A549 (cell line): ENCODE results near the gene CGREF1. TPM values are rescaled to one million over a fixed set of nuclear protein-coding genes. Genes with fewer than 3 reads are reported as not detected.

Experiments
- ATAC-seq, 2 experiments: fragments of 200-7000 bp in 1 of 2; fragments of >200 bp in 1 of 2; cut with Nextera tagmentation in 1 of 2; cut with Tn5 transposase in 1 of 2; 3 replicates each; pipeline versions ENCODE4 v1.8.0 to v1.9.1; 2018 to 2020; ENCODE audit warnings: mild to moderate bottlenecking in 1 of 2, moderate library complexity in 1 of 2
- CTCF ChIA-PET: fragments of 300-600 bp; sonication (Branson Sonifier 250); formaldehyde crosslinking; extraction: SDS; loops from one replicate; lab custom pipeline; 2021; ENCODE audit warnings: antibody characterized with exemption, inconsistent platforms; lab: Yijun Ruan, JAX
- POLR2A ChIA-PET: fragments of 350-600 bp; formaldehyde crosslinking; extraction: SDS; loops from one replicate; lab custom pipeline; 2021; ENCODE audit warnings: antibody characterized with exemption, inconsistent platforms; lab: Yijun Ruan, JAX
- DNase-seq, 2 experiments: peaks; one replicate each; pipeline versions ENCODE4 v3.0.0 to v3.0.0-alpha.2; 2011 to 2016; ENCODE audit warnings: low read depth in 1 of 2, low spot score in 1 of 2
- FAIRE-seq: peaks from 2 replicates; lab custom pipeline; 2011; peaks lifted over from hg19 to GRCh38; lab: Jason Lieb, UNC
- H3K27ac ChIP-seq, 2 experiments: fragments of >200 bp; sonication (Bioruptor Twin); formaldehyde crosslinking; 3 replicates each; pipeline ENCODE4 v1.5.1; 2016 to 2017
- H3K4me1 ChIP-seq: fragments of >200 bp; sonication (Bioruptor Twin); formaldehyde crosslinking; 3 replicates; pipeline ENCODE4 v1.6.1; 2016
- H3K4me2 ChIP-seq: fragments of >200 bp; sonication (Bioruptor Twin); formaldehyde crosslinking; 3 replicates; pipeline ENCODE4 v1.6.1; 2016
- H3K4me3 ChIP-seq: fragments of >200 bp; sonication (Bioruptor Twin); formaldehyde crosslinking; 3 replicates; pipeline ENCODE4 v1.5.1; 2016
- H3K9me3 ChIP-seq: fragments of >200 bp; sonication (Bioruptor Twin); formaldehyde crosslinking; 3 replicates; pipeline ENCODE4 v1.6.1; 2016
- CBX2 ChIP-seq: fragments of 200-600 bp; sonication (generic); IDR thresholded peaks from 2 replicates; pipeline ENCODE4 v1.6.1; 2016; ENCODE audit warnings: low read depth, mild to moderate bottlenecking, borderline replicate concordance
- CHD2 ChIP-seq: fragments of 150-350 bp; IDR thresholded peaks from 2 replicates; pipeline ENCODE4 v1.6.1; 2014; ENCODE audit warnings: low read length; ENCODE audit not compliant: partially characterized antibody
- CTCF ChIP-seq: fragments of >200 bp; sonication (Bioruptor Twin); formaldehyde crosslinking; IDR thresholded peaks from 3 replicates; pipeline ENCODE4 v1.5.1; 2016
- EHF ChIP-seq: fragments of 250-450 bp; sonication (Bioruptor Pico); IDR thresholded peaks from 2 replicates; pipeline ENCODE4 v1.5.0; 2020; ENCODE audit warnings: mild to moderate bottlenecking
- EHMT2 ChIP-seq: fragments of 200-600 bp; sonication (generic); IDR thresholded peaks from 2 replicates; pipeline ENCODE4 v1.6.1; 2016; ENCODE audit warnings: antibody characterized with exemption, low read depth, mild to moderate bottlenecking, moderate library complexity
- EP300 ChIP-seq, 2 experiments: fragments of >200 bp; sonication (Bioruptor Twin); formaldehyde crosslinking; IDR thresholded peaks; 2 replicates in 1 of 2; 3 replicates in 1 of 2; pipeline ENCODE4 v1.6.1; 2016 to 2017
- ESRRA ChIP-seq: fragments of 150-350 bp; IDR thresholded peaks from 2 replicates; pipeline ENCODE4 v1.6.1; 2014; ENCODE audit warnings: mild to moderate bottlenecking, low read length, borderline replicate concordance
- FOSB ChIP-seq: fragments of 250-450 bp; sonication (Bioruptor Pico); IDR thresholded peaks from 2 replicates; pipeline ENCODE4 v1.5.0; 2020; ENCODE audit warnings: mild to moderate bottlenecking, moderate library complexity
- FOSL2 ChIP-seq, 2 experiments: fragments of 450-650 bp in 1 of 2; fragments of >200 bp in 1 of 2; sonication (Bioruptor Twin) in 1 of 2; formaldehyde crosslinking; IDR thresholded peaks; 2 replicates each; pipeline versions ENCODE4 v1.5.0 to v1.6.1; 2016 to 2020; ENCODE audit warnings: mild to moderate bottlenecking in 1 of 2, moderate library complexity in 1 of 2
- HOXB13 ChIP-seq: fragments of 250-450 bp; sonication (Bioruptor Pico); IDR thresholded peaks from 2 replicates; pipeline ENCODE4 v1.5.0; 2020; ENCODE audit warnings: low read depth, mild to moderate bottlenecking, moderate library complexity
- HOXB5 ChIP-seq: fragments of 250-450 bp; sonication (Bioruptor Pico); IDR thresholded peaks from 2 replicates; pipeline ENCODE4 v1.5.0; 2020; ENCODE audit warnings: mild to moderate bottlenecking, moderate library complexity
- MAFK ChIP-seq: fragments of 450-650 bp; IDR thresholded peaks from 2 replicates; pipeline ENCODE4 v1.6.1; 2014; ENCODE audit not compliant: partially characterized antibody
- MAZ ChIP-seq: fragments of 150-350 bp; IDR thresholded peaks from 2 replicates; pipeline ENCODE4 v1.6.1; 2014; ENCODE audit warnings: antibody characterized with exemption, low read depth, low read length, borderline replicate concordance
- PHF8 ChIP-seq: fragments of 200-600 bp; sonication (generic); IDR thresholded peaks from 2 replicates; pipeline ENCODE4 v1.6.1; 2016; ENCODE audit warnings: low read depth, mild to moderate bottlenecking, antibody characterized with exemption, moderate library complexity, borderline replicate concordance
- SMC3 ChIP-seq: fragments of >200 bp; sonication (Bioruptor Twin); formaldehyde crosslinking; IDR thresholded peaks from 3 replicates; pipeline ENCODE4 v1.6.1; 2018; ENCODE audit warnings: inconsistent platforms
- SREBF2 ChIP-seq: fragments of 450-650 bp; IDR thresholded peaks from 2 replicates; pipeline ENCODE4 v1.6.1; 2014; ENCODE audit warnings: mild to moderate bottlenecking, moderate library complexity
- TFCP2L1 ChIP-seq: fragments of 250-450 bp; sonication (Bioruptor Pico); IDR thresholded peaks from 2 replicates; pipeline ENCODE4 v1.5.0; 2021; ENCODE audit warnings: mild to moderate bottlenecking
- WGBS: methylation state at CpG from one replicate; pipeline ENCODE4 v1.1.6; 2017; ENCODE audit errors: missing lambda C conversion rate; 5-methylcytosine and 5-hydroxymethylcytosine counted together
- polyA plus RNA-seq, 4 experiments: library from polyadenylated mRNA; depleted of rRNA in 3 of 4; stranded (reverse); fragments of >200 nt; fragmentation: RNase III in 1 of 4; extraction: RNeasy Plus Mini Kit Qiagen cat#74134 plus additional on column Dnase treatment in 1 of 4; gene quantifications; 2 replicates in 3 of 4; 3 replicates in 1 of 4; pipeline ENCODE4 v1.2.3, GENCODE V29; 2011 to 2017
- TF ChIP-seq, protein P1 (sequence below): fragments of >200 bp; sonication (Bioruptor Twin); formaldehyde crosslinking; IDR thresholded peaks from 2 replicates; pipeline ENCODE4 v1.6.1; 2016
- TF ChIP-seq, protein P2 (sequence below): fragments of 450-650 bp; IDR thresholded peaks from 2 replicates; pipeline ENCODE4 v1.6.1; 2014; ENCODE audit warnings: antibody characterized with exemption
- TF ChIP-seq, protein P3 (sequence below): IDR thresholded peaks from 2 replicates; pipeline ENCODE4 v1.6.1; 2012
- TF ChIP-seq, protein P4 (sequence below): IDR thresholded peaks from 2 replicates; pipeline ENCODE4 v1.6.1; 2012; ENCODE audit warnings: low read depth, borderline replicate concordance

CGREF1 gene
- polyA plus RNA-seq, 2 of the 4 experiments (the other 2 are of a cell fraction) = 5.1 to 5.8 TPM

DNA sequence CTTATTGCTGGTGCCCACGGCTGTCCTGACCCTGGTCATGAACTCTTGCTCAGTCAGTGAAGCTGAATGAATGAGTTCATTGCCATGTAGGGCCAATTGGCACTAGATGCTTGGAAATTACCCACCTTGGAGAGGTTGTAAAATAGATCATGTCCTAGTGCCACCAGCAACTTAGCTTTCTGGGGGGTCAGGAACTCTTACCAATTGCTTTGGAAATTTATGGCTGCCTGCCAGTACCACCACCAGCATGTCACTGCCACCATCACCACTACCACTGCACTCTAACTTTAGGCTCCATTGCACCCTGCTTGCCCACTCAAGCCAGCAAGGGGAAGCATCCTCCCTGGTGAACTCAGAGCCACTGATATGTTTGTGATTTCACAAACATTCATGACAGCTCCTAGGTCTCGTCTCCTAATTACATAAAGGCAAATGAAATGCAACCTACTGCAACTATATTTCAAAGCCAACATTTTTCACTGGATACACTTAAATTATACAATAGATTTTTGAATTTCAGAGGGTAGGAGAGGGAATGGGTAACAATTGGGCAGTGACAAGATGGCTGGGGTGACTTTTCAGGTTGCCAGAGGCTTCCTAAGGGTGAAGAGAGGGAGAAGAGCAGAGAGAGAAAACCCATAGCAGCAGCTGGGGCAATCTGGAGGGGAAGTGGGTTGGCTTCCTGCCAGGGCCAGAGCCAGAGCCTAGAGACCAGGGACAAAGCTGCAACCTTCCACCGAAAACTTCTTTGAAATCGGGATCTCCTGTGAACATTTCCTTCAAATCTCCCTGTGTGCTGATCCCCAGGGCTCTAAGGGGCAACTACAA lies 44.0 kb downstream of the CGREF1 start (continued):
- TF ChIP-seq PHF8 (no peak), EHMT2 (no peak)

GRCh38 chr2:27073782-27074181 lies 45.1 kb downstream of the CGREF1 start:
- ATAC-seq (no peak), DNase-seq (no peak), FAIRE-seq (no peak)
- Histone ChIP-seq H3K9me3 (no peaks in the 10 kb centered on the region), H3K27ac (no peak overlapping the region), H3K4me1 (peaks cover 19% of the 10 kb centered on the region), H3K4me2 (no peak overlapping the region), H3K4me3 (no peak overlapping the region)
- WGBS = 91% methylated on average over 2 of the region's 2 CpGs
- ChIA-PET POLR2A (no interaction called here), CTCF (interaction anchor here (1.0 to 18.7 kb wide), 7 partner anchors 10 to 227 kb away, joined by 3 to 253 read pairs (median 4); partner anchors contain the start of genes AGBL5, EMILIN1 and KHK)
- TF ChIP-seq MAFK = no peak
- no peak for TF ChIP-seq CHD2
- TF ChIP-seq CBX2 = no peak
- TF ChIP-seq EHF = no peak
- TF ChIP-seq EP300 (IDR thresholded peaks at IDR 0.05) = no peak
- no peak for TF ChIP-seq FOSL2 (IDR thresholded peaks at IDR 0.05)
- TF ChIP-seq FOSL2 (CRISPR knock-in tag; IDR thresholded peaks at IDR 0.05) = no peak
- TF ChIP-seq, protein P1, sequence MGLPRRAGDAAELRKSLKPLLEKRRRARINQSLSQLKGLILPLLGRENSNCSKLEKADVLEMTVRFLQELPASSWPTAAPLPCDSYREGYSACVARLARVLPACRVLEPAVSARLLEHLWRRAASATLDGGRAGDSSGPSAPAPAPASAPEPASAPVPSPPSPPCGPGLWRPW = no peak
- TF ChIP-seq, protein P2, sequence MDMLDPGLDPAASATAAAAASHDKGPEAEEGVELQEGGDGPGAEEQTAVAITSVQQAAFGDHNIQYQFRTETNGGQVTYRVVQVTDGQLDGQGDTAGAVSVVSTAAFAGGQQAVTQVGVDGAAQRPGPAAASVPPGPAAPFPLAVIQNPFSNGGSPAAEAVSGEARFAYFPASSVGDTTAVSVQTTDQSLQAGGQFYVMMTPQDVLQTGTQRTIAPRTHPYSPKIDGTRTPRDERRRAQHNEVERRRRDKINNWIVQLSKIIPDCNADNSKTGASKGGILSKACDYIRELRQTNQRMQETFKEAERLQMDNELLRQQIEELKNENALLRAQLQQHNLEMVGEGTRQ = no peak
- no peak for TF ChIP-seq FOSB (CRISPR knock-in tag)
- no peak for TF ChIP-seq HOXB13
- no peak for TF ChIP-seq CTCF
- TF ChIP-seq, protein P3, sequence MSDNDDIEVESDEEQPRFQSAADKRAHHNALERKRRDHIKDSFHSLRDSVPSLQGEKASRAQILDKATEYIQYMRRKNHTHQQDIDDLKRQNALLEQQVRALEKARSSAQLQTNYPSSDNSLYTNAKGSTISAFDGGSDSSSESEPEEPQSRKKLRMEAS = no peak
- TF ChIP-seq SMC3 = no peak
- no peak for TF ChIP-seq ESRRA
- no peak for TF ChIP-seq SREBF2
- no peak for TF ChIP-seq HOXB5 (CRISPR knock-in tag)
- no peak for TF ChIP-seq MAZ
- TF ChIP-seq TFCP2L1 (CRISPR knock-in tag) = no peak
- TF ChIP-seq, protein P4, sequence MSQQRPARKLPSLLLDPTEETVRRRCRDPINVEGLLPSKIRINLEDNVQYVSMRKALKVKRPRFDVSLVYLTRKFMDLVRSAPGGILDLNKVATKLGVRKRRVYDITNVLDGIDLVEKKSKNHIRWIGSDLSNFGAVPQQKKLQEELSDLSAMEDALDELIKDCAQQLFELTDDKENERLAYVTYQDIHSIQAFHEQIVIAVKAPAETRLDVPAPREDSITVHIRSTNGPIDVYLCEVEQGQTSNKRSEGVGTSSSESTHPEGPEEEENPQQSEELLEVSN = no peak
